Measurements from ENCODE around the gene SAMD4B.

DNA sequence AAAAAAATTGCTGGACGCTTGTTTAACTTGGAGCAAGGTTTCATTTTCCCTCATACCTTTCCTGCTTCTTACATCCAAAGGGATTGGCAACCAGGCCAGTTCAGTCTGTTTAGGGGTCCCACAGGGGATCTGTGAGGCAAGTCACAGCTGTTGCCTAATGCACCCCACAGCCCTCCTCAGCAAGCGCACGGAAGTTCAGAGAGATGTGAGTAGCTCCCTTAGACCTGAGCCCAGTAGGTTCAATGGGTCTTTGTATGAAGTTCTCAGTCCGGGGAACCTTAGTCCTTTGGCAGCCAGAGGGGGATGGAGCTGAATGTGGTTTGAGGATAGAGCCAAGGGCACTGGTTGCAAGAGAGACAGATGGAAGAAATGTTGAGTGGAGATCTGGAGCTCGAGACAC is 13.0 kb downstream of the SAMD4B start:
- TF ChIP-seq, protein P1, sequence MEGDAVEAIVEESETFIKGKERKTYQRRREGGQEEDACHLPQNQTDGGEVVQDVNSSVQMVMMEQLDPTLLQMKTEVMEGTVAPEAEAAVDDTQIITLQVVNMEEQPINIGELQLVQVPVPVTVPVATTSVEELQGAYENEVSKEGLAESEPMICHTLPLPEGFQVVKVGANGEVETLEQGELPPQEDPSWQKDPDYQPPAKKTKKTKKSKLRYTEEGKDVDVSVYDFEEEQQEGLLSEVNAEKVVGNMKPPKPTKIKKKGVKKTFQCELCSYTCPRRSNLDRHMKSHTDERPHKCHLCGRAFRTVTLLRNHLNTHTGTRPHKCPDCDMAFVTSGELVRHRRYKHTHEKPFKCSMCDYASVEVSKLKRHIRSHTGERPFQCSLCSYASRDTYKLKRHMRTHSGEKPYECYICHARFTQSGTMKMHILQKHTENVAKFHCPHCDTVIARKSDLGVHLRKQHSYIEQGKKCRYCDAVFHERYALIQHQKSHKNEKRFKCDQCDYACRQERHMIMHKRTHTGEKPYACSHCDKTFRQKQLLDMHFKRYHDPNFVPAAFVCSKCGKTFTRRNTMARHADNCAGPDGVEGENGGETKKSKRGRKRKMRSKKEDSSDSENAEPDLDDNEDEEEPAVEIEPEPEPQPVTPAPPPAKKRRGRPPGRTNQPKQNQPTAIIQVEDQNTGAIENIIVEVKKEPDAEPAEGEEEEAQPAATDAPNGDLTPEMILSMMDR (IDR thresholded peaks at IDR 0.05), result no peak
- TF ChIP-seq POLR2AphosphoS5 (IDR thresholded peaks at IDR 0.05), result no peak
